Activated CD8-positive, alpha-beta memory T cell treated with anti-CD3 and anti-CD28 coated beads, Interleukin-2, amount 50 U/mL, for 4 hours (primary cell): ENCODE results near the gene P3R3URF.

ENCODE experiments used
- DNase-seq: peaks from one replicate; pipeline ENCODE4 v3.0.0-alpha.2; 2020

P3R3URF gene

GRCh38 chr1:46171871-46172270, 4.4 kb downstream of the P3R3URF start:
- DNase-seq, result no peak

- DNase-seq, result no peak
These were observed 4.9 kb downstream of the P3R3URF start for GRCh38 chr1:46171351-46171750.

- no peak for DNase-seq
These were observed 6.4 kb downstream of the P3R3URF start for GRCh38 chr1:46169811-46170454.

DNA sequence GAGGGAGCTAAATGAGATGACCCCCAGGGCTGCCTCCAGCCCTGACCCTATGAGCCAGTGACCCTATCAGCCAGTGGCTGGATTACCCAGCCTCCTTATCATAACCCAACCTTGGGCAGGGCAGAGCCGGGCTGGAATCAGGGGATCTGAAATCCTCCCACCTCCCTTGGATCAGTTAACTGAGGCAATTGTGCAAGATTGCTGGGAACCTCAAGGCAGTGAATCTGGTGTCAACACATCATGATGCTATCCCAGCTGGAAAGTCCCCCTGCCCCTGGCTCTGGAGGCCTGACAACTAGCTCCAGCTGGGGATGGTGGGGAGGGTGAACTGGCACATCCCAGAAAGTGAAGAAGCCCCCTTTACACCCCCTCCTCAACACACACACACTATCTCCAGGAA, 7.8 kb downstream of the P3R3URF start:
- DNase-seq, result no peak

DNA sequence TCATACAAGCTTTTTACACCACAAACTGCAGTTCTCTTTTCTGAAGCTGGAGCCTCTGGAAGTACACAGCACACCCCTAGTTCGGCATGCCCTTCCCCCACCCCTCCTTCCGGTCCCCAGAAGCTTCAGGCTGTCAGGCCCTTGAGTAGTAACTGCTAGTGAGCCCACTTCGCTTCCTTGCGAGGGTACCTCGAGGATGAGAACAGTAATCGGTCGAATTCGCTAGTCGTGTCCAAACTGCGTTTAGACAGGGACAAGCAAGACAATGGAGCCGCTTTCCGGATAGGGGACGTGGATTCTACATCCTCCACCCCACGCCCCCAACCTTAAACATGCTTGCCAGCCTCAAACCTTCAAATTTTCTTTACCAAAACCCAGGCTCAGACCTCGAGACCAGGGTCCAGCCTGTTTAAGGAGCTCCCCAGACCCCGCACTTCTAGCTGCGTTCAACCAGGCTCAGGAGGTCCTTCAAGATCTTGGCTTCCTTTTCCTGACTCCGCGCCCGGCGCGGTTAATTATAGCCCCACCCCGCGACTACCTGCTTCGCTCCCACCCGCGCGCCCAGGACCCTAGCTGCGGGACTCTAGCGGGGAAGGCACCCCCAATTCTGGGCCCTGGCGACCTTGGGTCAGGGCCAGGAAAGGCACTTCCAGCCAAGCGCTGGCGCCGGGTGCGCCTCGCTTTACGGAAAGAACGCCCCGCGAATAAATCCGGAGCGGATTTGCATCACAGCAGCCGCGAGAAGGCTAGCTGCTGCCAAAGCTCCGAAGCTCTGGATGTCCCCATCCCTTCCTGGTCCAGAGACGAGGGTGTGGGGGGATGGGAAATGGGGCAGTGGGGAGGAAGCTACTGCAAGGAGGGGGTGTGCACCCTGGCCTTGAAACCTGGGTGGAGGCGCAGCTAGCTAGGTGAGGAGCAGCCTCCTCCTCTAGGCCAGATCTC, 9.5 kb downstream of the P3R3URF start:
- peak; percentile 37 for DNase-seq

- no peak for DNase-seq
These were observed 16.1 kb downstream of the P3R3URF start for GRCh38 chr1:46160212-46160611.

- no peak for DNase-seq
These were observed 16.8 kb downstream of the P3R3URF start for GRCh38 chr1:46159516-46159915.

DNA sequence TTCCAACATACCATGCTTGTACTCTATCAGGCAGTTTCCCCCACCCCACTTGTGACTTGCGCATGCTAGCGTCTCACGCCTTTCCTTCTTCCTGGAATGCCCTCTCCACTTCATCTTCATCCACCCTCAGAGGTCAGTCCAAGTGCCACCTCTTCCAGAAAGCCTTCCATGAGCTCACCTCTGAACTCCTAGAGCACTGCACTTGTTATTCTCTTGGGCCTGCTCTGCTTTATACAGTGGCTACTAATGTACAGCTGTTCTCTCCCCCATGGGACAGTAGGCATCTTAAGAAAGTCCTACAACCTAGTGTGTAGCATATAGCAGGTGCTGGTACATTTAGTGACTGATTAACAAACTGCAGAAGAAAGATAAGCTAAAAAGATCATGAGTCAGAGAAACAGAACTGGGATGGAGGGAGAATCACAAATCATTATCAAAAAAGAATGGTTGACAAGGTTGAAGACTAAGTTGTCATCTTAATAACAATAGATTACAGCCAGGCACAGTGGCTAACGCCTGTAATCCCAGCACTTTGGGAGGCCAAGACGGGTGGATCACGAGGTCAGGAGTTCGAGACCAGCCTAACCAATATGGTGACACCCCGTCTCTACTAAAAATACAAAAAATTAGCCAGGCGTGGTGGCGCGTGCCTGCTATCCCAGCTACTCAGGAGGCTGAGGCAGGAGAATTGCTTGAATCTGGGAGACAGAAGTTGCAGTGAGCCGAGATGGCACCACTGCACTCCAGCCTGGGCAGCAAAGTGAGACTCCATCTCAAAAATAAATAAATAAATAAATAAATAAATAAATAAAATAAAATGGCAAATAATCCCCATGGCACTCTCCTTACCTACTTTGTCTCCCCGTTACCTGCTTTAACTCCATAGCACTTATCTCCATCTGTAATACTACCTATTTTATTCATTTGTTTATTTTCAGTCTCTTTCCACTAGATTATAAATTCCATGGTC, 17.7 kb downstream of the P3R3URF start:
- no peak for DNase-seq

DNA sequence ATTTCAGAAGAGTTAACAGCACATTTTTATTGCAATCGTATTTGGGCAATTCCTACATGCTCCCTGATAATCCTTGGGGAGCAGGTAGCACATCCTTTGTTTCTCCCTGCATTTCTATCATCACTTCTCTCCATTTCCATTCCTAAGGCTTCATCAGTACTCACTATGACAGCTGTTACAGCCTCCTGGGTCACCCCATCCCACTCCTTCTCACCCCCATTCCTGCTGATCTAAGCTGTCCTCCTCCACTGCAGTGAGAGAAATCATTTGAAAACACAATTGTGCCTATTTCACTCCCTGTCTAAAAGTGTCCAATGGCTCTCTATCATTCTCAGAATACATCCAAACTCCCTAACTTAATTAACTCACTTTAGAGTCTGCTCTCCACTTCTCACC, 18.4 kb downstream of the P3R3URF start:
- no peak for DNase-seq

DNA sequence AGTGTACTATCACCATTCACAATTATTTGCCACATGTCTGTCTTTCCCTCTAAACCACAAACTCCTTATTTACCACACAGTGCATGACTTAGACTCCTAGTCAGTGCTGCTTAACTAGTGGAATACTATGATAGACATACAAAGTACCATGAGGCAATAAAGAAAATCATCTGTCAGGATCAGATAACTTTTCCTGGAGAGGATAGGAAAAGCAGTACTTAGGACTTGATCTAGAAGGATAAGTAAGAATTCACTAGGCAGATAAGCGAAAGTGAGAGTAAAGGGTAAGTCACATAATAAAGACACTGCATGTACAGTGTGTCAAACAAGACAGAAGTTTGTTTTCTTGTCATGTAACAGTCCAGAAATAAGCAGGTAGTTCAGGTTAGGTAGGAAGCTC, 22.6 kb downstream of the P3R3URF start:
- DNase-seq, result no peak

- no peak for DNase-seq
These were observed 23.1 kb downstream of the P3R3URF start for GRCh38 chr1:46153228-46153627.

GRCh38 chr1:46152016-46152415, 24.3 kb downstream of the P3R3URF start:
- no peak for DNase-seq

DNA sequence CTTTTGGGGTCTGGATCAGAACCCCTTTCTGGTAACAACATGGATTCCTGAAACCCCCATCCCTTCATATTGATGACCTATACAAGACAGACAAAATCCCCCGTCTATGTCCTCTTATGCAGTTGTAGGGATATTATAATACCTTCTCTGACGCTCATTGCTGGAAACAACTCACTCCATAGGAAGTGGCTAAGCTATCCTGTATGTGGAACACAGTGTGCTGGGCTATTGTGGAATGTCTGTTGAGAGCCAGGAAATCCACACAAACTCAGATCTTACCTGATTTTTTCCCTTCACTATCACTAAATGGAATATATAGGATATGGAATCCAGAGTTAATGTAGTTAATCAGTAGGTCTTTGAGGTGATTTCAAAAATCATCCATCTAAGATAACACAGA, 26.2 kb downstream of the P3R3URF start:
- DNase-seq, result no peak

DNA sequence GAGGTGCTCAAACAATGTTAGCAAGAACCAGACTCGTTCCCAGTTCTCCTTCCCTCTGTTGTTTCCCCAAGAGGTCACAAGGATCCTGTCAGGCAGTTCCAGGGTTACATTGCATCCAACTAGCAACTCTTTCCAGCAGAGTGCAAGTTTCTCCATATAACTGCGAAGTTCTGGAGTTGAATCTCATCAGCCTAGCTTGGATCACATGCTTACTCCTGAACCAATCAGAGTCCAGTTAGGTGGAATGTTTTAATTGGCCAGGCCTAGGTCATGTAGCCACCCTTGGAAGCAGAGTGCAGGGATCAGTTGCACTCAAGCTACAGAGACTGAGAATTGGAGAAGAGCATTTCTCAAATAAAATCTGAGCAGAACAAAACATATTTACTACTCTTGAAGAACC, 28.0 kb downstream of the P3R3URF start:
- no peak for DNase-seq

DNA sequence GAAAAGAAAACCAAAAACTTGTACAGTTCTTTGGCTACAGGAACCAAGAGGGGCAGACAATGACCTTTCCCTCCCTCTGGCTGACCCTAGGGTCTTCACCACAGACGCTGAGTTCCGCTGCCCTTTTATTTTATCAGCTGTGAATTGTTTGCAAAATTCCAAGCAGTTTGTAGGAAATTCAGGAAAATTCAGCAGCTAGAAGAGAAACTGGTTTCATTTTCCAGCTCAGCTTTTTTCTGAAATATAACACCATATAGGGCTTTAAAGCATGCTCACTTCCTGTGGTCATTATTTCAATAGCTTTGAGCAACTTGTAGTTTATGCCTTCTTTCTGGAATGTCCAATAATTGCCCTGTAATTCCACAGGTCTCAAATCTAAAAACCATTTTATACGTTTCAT, 38.4 kb downstream of the P3R3URF start:
- no peak for DNase-seq

GRCh38 chr1:46136711-46137110, 39.6 kb downstream of the P3R3URF start:
- DNase-seq, result no peak

DNA sequence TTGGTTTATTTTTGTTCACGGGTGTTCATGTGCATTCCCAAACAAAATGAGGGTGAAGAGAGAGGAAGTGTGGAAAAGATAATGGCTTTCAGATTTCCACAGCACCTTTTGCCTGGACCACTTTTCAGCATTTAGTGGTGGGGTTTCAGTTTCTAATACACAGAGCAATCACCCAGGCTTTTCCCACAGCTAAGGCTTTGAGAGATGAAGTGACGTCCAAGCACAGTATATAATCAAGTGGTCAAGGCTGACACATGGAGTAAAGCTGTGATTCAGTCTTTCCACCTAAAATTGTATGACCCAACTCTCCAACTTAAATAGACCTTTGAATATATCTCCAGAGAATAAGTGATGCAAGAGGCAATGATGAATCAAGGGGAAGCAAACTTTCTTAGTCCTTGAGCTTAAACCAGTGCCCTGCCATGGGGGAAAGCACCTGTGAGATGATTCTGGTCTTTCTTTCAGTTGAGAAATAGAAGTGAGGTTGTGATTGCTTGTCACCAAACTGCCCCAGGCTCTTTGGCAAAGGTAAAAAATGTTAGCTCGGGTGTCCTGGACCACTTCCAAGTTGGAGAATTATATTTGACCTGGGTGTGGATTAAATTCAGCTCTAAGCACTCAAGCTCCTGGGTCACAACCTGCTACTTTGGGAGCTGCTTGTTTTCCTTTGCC, 41.5 kb downstream of the P3R3URF start:
- no peak for DNase-seq

DNA sequence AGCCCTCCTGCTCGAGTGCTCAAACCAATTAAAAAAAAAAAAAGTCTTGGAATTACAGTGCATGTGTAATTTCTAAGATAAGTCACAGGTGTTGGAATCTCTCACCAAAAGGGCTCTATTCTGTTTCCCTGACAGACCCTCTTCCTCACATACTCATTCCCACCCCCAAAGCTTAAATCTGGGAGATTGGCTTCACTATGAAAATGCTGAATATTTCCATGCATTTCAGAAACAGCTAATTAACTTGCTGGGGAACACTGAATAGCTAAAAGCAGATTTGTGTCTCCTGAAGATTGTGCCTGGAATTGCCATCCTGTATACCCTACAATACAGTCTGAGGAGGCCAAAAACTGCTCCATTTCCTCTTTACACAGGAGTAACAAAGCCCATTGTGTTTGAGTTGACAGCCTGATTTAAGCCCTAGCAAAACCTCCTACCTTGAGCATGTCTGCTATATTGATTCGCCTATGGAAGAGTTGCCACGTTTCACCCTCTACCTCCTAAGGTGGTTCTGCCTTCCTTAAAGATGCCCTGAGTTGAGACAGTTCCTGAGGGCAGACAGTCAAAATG, 42.4 kb downstream of the P3R3URF start:
- DNase-seq, result no peak

DNA sequence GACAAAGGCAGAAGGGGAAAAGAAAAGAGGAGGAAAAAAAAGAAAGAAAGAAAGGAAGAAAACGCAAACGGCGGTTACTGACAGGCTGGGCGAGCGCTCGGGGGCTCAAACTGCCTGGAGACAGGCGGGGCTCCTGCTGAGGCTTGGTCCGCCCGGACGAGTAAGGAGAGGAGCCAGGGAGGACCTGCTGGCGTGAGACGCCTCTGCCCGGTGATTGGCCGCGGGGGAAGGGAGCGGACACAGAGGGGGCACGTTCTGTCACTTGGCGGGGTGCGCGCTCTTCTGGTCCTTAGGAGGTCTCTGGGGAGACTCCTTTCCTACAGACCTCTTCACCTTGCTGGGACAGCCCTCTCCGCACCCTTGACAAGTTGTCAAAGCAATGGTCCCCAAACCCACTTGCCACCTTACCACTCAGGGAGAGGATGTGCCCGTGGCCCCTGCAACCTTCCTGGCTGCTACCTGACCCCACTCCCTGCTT, 43.1 kb downstream of the P3R3URF start:
- no peak for DNase-seq

DNA sequence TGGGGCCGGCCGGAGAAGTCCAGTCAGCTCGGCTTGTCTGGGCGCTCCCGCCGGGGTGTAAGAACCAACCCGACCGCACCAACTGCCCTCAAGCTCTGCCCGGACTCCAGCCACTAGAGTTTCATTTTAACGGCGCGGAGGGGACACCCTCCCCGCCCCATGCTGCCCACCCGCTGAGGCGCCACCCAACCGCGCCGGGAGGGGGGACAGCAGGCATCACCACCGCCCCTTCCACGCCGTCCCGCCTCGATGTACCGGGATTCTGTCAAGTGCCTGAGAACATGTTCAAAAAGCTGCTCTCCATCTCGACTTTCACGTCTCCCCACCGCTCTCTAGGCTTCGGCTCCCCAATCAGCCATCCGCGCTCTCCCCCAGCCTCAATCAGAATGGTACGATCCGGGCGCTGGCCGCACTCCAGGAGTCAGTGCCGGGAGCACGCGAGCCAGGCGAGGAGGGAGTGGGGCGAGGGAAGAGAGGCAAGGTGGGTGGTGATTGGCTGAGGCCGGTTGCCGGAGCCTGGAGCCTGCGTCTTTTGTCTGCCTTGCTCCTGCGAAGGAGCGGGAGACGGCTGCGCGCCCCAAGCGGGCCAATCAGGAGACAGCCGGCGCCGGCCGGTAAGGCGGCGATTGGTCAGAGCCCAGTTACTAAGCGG, 43.6 kb downstream of the P3R3URF start, which contains the start of gene PIK3R3:
Gene PIK3R3 (minus strand): TSS at position 101 of the 652 bp plus-strand sequence. CDS start 677 bp downstream, outside the sequence.
- DNase-seq, result peak; percentile 84
